ENCODE results near the gene VHLL.
"Not testable (repeated sequence)": the region's sequence is repeated elsewhere in the genome, so short reads cannot be mapped to it uniquely, and the experiment has no call there.

Gene VHLL

GRCh38 chr1:156298852-156299357 lies at the start of gene VHLL:
Gene VHLL (minus strand): TSS chr1:156299307. CDS start chr1:156299189, 118 bp downstream.
- no peak within 1 kb of the TSS for H3K4me3 ChIP-seq (ENCODE audit: low read depth, low read length)
- TF ChIP-seq, protein P1, sequence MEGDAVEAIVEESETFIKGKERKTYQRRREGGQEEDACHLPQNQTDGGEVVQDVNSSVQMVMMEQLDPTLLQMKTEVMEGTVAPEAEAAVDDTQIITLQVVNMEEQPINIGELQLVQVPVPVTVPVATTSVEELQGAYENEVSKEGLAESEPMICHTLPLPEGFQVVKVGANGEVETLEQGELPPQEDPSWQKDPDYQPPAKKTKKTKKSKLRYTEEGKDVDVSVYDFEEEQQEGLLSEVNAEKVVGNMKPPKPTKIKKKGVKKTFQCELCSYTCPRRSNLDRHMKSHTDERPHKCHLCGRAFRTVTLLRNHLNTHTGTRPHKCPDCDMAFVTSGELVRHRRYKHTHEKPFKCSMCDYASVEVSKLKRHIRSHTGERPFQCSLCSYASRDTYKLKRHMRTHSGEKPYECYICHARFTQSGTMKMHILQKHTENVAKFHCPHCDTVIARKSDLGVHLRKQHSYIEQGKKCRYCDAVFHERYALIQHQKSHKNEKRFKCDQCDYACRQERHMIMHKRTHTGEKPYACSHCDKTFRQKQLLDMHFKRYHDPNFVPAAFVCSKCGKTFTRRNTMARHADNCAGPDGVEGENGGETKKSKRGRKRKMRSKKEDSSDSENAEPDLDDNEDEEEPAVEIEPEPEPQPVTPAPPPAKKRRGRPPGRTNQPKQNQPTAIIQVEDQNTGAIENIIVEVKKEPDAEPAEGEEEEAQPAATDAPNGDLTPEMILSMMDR (IDR thresholded peaks at IDR 0.05; ENCODE audit: low read depth, low read length): no peak

GRCh38 chr1:156347331-156347730 lies 48.2 kb upstream of the VHLL start:
- no peak overlapping the region for H3K4me3 ChIP-seq (ENCODE audit: low read depth, low read length)

GRCh38 chr1:156346636-156347035 lies 47.5 kb upstream of the VHLL start:
- TF ChIP-seq, protein P1 (IDR thresholded peaks at IDR 0.05; ENCODE audit: low read depth, low read length): no peak
- no peak overlapping the region for H3K4me3 ChIP-seq (ENCODE audit: low read depth, low read length)

More at GRCh38 chr1:156347331-156347730, 48.2 kb upstream of the VHLL start:
- TF ChIP-seq, protein P1 (IDR thresholded peaks at IDR 0.05; ENCODE audit: low read depth, low read length): no peak

- not testable (repeated sequence) for H3K4me3 ChIP-seq (ENCODE audit: low read depth, low read length)
Observed at GRCh38 chr1:156346035-156346434, 46.9 kb upstream of the VHLL start.

- H3K4me3 ChIP-seq (ENCODE audit: low read depth, low read length): no peak overlapping the region
- TF ChIP-seq, protein P1 (IDR thresholded peaks at IDR 0.05; ENCODE audit: low read depth, low read length): no peak
Observed at GRCh38 chr1:156344409-156344808, 45.3 kb upstream of the VHLL start.

- no peak overlapping the region for H3K4me3 ChIP-seq (ENCODE audit: low read depth, low read length)
- TF ChIP-seq, protein P1 (IDR thresholded peaks at IDR 0.05; ENCODE audit: low read depth, low read length): no peak
Observed at GRCh38 chr1:156342166-156342955, 43.3 kb upstream of the VHLL start.

DNA sequence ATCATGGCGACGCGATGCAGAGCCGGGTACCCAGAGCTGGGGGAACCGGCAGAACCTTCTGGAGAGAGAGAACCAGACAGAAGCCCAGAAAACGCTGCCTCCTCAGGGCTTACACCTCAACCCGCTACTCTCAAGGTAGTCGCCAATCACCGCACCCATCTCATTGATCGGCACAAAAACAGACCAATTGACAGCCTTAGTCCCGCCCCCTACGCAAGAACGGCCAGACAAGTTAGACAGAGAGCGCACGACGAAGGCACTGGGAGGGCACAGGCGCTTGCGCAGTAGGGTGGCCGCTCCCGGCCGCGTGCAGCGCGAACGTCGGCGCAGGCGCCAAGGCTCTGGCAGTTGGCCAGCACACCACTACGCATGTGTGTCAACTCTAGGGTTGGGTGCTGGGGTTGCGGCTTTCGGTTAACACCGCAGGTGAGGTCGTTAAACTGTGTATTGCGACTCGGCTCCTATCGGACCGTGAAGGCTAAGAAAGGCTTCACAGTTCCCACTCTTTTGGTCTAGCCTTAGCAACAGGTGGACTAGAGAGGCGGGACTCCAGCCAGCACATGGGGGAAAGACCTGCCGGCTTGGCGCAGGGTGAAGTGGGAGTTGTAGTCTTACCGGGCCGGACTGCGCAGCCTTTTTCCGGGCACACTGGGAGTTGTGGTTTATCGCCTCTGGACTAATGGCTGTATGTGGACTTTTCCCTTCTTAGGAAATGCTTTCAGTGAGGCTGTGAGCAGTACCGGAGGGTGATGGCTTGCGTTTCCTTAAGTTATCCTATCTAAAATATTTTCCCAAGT lies 39.3 kb upstream of the VHLL start, which contains the start of the genes CCT3 and TSACC:
Gene CCT3 (minus strand): TSS at position 113 of the 797 bp plus-strand sequence. CDS start 108 bp downstream, at position 5.
Gene TSACC (plus strand): TSS at position 347 of the 797 bp plus-strand sequence. CDS start 1,232 bp downstream, outside the sequence.
- TF ChIP-seq, protein P1 (IDR thresholded peaks at IDR 0.05; ENCODE audit: low read depth, low read length): no peak
- H3K4me3 ChIP-seq (ENCODE audit: low read depth, low read length): peak within 1 kb of the TSS; percentile 98

Data from WI38 (cell line).